ENCODE measurements around the gene GINS3.
"Not testable (repeated sequence)": the region's sequence is repeated elsewhere in the genome, so short reads cannot be mapped to it uniquely, and the experiment has no call there.

GINS3 gene

DNA sequence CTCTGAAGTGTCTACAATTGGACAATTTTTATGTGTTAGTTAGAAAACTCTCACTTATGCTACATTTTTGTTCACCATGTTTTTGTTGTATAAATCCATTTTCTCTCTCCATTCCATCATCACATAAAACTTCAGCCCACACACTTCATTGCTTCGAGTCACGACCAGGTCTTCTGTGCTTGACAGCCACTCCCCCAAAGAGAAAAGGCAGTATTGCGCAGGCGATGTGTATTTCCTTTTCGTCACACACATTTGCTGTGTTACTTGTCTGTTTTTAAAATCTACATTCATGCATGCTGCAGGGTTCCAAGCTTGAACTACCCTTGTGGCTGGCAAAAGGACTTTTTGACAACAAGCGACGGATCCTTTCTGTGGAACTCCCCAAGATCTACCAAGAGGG is 10.5 kb downstream of the GINS3 start:
- in situ Hi-C loops (cut with HindIII; ENCODE audit: low pct_unique_long_range_greater_than_20kb, low sequenced_read_pairs): no loop called here
- no peak for DNase-seq (ENCODE audit: low read depth in 1 of 2, low spot score in 1 of 2)
- TF ChIP-seq JUND (IDR thresholded peaks at IDR 0.05; ENCODE audit: low read depth): no peak

DNA sequence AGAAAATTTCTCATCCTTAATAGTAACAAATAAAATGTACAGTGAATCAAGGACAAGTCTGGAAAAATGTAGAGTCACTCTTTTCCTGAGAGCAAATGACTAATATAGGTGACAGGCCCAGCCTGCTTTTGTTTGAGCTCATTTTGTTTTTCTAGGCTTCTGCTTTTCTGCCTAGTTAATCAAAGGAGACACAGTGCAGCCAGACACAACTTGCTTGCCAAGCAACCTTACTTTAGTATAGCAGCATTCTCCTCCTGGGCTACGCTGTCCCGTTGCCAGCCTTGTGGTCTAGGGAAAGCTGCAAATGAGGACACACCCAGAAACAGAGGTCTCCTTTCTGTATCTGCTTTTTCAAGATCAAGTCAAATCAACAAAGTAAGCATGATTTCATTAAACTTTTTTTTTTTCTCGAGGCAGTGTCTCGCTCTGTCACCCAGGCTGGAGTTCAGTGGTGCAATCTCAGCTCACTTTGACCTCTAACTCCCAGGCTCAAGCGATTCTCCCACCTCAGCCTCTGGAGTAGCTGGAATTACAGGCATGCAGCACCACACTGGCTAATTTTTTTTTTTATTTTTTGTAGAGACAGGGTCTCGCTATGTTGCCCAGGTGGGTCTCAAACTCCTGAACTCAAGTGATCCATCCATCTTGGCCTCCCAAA is 17.2 kb downstream of the GINS3 start:
- TF ChIP-seq JUND (IDR thresholded peaks at IDR 0.05; ENCODE audit: low read depth): no peak
- in situ Hi-C loops (cut with HindIII; ENCODE audit: low pct_unique_long_range_greater_than_20kb, low sequenced_read_pairs): no loop called here
- no peak for DNase-seq (ENCODE audit: low read depth in 1 of 2, low spot score in 1 of 2)

DNA sequence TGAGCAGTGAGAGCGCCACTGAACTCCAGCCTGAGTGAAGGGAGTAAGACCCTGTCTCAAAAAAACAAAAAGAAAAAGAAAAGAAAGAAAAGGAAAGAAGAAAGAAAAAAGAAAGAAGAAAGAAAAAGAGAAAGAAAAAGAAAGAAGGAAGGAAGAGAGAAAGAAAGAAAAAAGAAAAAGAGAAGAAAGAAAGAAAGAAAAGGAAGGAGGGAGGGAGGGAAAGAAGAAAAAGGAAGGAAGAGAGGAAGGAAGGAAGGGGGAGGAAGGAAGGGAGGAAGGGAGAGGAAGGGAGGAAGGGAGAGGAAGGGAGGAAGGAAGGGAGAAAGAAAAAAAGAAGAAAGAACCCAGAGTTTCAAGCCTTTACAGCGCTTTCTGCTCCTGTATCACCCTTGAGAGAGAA is 19.1 kb downstream of the GINS3 start:
- in situ Hi-C loops (cut with HindIII; ENCODE audit: low pct_unique_long_range_greater_than_20kb, low sequenced_read_pairs): no loop called here
- no peak for TF ChIP-seq JUND (IDR thresholded peaks at IDR 0.05; ENCODE audit: low read depth)
- DNase-seq (ENCODE audit: low read depth in 1 of 2, low spot score in 1 of 2): no peak

DNA sequence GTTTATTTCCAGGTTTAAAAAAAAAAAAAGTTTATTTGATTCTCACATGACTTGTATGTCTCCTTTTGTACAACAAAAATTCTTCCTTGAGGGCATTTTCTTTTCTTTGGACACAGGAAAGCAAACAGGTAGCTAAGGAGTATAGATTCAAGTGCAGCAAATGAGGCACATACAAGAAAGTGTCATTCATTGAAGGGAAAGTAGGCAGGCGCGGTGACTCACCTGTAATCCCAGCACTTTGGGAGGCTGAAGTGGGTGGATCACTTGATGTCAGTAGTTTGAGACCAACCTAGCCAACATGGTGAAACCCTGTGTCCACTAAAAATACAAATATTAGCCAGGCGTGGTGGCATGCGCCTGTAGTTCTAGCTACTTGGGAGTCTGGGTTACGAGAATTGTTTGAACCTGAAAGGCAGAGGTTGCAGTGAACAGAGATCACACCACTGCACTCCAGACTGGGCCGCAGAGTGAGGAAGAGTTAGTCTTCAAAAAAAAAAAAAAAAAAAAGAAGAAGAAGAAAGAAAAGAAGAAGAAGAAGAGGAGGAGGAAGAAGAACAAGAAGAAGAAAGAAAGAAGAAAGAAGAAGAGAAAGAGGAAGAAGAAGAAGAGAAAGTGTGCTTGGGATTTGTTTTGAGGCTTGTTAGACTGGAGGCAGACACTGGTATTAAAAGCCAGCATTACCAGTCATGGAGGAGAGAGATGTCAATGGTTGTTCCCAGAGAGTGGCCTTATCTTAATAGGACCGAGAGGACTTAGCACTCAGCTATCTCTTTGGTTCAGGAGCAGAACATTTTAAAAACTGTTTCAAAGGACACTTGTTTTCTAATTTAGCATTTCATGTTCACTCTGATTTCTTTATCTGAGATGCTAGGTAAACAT is 19.7 kb downstream of the GINS3 start:
- in situ Hi-C loops (cut with HindIII; ENCODE audit: low pct_unique_long_range_greater_than_20kb, low sequenced_read_pairs): no loop called here
- no peak for TF ChIP-seq JUND (IDR thresholded peaks at IDR 0.05; ENCODE audit: low read depth)
- peak in 1 of 2 experiments; percentile 63 for DNase-seq (ENCODE audit: low read depth in 1 of 2, low spot score in 1 of 2)

DNA sequence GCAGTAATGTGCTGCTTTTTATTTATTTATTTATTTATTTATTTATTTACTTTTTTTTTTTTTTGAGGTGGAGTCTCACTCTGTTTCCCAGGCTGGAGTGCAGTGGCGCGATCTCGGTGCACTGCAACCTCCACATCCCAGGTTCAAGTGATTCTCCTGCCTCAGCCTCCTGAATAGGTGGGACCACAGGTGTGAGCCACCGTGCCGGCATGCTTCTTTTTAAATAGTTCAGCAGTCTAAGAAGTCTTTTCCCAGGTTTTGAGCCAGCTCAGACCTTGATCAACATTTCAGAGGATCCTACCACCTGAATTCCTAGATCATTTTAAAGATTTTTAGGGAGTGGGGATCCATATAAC is 20.3 kb downstream of the GINS3 start:
- DNase-seq (ENCODE audit: low read depth in 1 of 2, low spot score in 1 of 2); in situ Hi-C loops (cut with HindIII; ENCODE audit: low pct_unique_long_range_greater_than_20kb, low sequenced_read_pairs): not testable (repeated sequence)

DNA sequence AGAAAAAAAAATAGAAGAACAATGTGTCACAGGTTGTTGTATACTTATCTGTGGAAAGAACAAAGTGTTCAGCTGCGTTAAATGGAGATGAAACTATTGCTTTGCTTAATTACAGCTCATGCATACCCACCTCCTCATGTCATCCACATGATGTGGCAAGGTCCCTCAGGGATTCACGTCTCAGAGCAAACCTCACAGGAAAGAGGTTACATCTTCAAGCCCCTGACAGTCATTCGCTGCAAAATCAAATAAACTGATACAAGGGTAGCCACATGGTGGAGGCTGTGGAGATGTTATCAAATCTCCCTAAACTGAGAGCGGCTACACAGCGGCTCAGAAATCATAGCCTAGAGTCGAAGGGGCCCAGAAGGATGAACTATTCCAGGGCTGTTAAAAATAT is 21.1 kb downstream of the GINS3 start:
- in situ Hi-C loops (cut with HindIII; ENCODE audit: low pct_unique_long_range_greater_than_20kb, low sequenced_read_pairs): no loop called here
- no peak for TF ChIP-seq JUND (IDR thresholded peaks at IDR 0.05; ENCODE audit: low read depth)
- DNase-seq (ENCODE audit: low read depth in 1 of 2, low spot score in 1 of 2): no peak

DNA sequence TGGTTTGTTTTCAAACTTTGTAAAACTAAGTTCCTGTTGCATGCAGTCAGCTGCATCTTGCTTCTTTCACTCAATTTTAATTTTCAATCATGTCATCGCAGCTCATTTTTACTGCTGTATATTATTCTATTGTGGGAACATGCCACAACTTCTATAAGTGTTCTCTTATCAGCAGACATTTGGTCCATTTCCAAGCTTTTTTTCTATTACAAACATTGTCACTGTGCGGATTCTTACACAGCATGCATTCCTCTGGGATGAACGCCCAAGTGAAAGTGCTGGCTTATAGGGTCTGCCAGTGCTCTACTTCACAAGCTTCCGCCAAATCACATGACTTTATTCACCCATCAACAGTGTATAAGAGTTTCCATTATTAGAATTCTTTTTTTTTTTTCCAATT is 22.7 kb downstream of the GINS3 start:
- in situ Hi-C loops (cut with HindIII; ENCODE audit: low pct_unique_long_range_greater_than_20kb, low sequenced_read_pairs): no loop called here
- no peak for DNase-seq (ENCODE audit: low read depth in 1 of 2, low spot score in 1 of 2)
- no peak for TF ChIP-seq JUND (IDR thresholded peaks at IDR 0.05; ENCODE audit: low read depth)

DNA sequence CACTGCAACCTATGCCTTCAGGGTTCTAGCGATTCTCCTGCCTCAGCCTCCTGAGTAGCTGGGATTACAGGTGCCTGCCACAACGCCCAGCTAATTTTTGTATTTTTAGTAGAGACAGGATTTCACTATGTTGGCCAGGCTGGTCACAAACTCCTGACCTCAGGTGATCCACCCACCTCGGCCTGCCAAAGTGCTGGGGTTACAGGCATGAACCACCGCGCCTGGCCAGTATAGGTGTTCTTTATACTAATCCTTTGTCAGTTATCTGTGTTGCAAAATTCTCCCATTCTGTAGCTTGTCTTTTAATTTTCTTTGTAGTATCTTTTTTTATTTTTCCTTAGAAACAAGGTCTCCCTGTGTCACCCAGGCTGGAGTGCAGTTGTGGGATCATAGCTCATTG is 23.7 kb downstream of the GINS3 start:
- DNase-seq (ENCODE audit: low read depth in 1 of 2, low spot score in 1 of 2); in situ Hi-C loops (cut with HindIII; ENCODE audit: low pct_unique_long_range_greater_than_20kb, low sequenced_read_pairs): not testable (repeated sequence)

DNA sequence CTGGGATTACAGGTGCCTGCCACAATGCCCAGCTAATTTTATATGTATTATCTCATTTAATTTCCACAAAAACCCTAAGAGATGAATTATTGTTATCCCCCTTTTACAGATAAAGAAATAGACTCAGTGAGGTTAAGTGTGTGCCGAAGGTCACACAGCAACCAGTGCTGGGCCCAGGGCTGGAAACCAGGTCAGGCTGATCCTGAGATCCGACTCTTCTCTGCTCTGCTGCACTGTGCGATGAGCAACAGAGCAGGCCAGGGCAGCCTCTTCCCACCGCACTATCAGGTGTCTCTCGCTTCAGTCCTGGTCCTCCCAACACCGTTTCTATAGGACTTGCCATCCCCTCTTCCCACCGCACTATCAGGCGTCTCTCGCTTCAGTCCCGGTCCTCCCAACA is 24.8 kb downstream of the GINS3 start:
- in situ Hi-C loops (cut with HindIII; ENCODE audit: low pct_unique_long_range_greater_than_20kb, low sequenced_read_pairs): no loop called here
- TF ChIP-seq JUND (IDR thresholded peaks at IDR 0.05; ENCODE audit: low read depth): no peak
- DNase-seq (ENCODE audit: low read depth in 1 of 2, low spot score in 1 of 2): no peak

DNA sequence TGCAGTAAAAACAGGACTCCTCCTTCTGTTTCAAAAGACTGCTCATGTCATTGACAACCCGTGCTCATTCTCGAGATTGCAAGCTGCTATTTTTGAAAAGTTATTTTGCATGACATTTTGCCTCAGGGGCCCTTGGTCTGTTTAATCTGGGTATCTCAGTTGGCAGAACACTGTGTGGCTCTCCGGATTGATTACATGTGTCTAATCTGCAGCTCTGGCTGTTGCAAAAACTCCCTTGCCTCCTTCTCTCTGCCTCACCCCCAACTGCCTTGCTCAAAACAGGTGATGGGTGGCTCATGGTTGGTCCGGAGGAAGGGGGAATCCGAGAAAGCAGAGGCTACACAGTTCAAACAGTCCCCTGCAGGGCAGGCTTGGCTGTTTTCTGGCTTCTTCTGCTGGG is 25.3 kb downstream of the GINS3 start:
- no peak for DNase-seq (ENCODE audit: low read depth in 1 of 2, low spot score in 1 of 2)
- TF ChIP-seq JUND (IDR thresholded peaks at IDR 0.05; ENCODE audit: low read depth): no peak
- in situ Hi-C loops (cut with HindIII; ENCODE audit: low pct_unique_long_range_greater_than_20kb, low sequenced_read_pairs): no loop called here

DNA sequence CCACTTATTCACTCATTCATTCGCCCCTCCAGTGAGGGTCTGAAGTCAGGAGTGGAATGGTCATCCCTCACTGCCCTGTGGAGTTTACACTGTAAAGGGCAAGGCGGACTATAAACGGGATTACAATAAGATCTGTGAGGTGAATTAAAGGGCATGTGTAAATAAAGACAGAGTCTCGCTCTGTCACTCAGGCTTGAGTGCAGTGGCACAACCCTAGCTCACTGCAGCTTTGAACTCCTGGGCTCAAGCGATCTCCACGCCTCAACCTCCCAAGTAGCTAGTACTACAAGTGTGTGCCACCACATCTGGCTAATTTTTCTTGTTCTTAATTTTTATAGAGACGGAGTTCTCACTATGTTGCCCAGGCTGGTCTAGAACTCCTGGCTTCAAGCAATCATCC is 25.8 kb downstream of the GINS3 start:
- in situ Hi-C loops (cut with HindIII; ENCODE audit: low pct_unique_long_range_greater_than_20kb, low sequenced_read_pairs): no loop called here
- no peak for TF ChIP-seq JUND (IDR thresholded peaks at IDR 0.05; ENCODE audit: low read depth)
- no peak for DNase-seq (ENCODE audit: low read depth in 1 of 2, low spot score in 1 of 2)

DNA sequence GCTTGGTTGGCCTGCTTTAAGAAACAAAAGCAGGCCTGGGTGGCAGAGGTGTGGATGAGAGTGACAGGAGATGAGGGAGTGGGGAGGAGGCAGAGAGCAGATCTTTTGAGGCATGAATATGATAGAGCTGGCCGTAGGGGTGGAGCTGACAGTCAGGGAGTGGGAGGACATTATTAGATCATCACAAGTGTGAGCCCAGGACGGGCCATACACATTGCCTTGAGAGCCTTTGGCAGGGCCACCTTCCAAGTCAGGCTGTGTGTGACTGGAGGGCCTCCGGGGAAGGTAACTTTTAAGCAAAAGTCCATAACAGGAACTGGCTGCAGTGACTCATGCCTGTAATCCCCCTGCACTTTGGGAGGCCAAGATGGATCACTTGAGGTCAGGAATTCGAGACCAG is 26.3 kb downstream of the GINS3 start:
- TF ChIP-seq JUND (IDR thresholded peaks at IDR 0.05; ENCODE audit: low read depth): no peak
- in situ Hi-C loops (cut with HindIII; ENCODE audit: low pct_unique_long_range_greater_than_20kb, low sequenced_read_pairs): no loop called here
- no peak for DNase-seq (ENCODE audit: low read depth in 1 of 2, low spot score in 1 of 2)

DNA sequence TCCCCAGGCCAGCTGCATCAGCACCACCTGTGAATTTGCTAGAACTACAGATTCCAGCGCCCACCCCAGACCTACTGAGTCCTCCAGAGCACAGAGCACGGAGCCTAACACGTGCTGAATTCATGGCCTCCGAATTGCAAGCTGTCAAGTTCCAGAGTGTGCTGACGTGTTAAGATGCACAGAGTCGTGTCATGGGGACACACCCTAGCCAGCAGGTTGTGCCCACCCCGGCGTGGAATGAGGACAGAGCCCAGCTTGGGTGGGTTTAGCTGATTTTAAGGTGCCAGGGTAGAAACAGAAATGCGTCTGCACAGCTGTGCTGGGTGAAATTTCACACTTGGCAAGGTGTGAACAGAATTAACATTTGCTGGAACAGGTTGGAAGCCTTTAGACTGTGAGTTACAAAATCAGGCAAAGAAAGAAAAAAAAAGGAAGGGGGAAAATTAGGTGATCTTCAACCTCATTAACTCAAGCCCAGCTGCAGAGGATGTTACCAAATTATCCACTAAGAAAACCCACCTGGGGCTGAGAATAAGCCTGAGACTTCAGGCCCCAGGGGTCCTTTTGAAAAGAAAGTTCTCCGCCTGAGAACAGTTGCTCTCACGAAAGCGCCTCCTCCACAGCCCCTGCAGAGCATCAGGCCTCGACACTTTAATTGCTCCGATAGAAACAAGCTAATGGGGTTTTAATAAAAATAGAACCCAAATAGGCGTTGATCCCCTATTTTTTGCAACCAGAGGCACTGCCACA is 27.1 kb downstream of the GINS3 start:
- DNase-seq (ENCODE audit: low read depth in 1 of 2, low spot score in 1 of 2): no peak
- no peak for TF ChIP-seq JUND (IDR thresholded peaks at IDR 0.05; ENCODE audit: low read depth)
- in situ Hi-C loops (cut with HindIII; ENCODE audit: low pct_unique_long_range_greater_than_20kb, low sequenced_read_pairs): no loop called here

All from T47D (cell line).